ENCODE results near the gene AKAP8L. TPM values are rescaled to one million over a fixed set of nuclear protein-coding genes. Genes with fewer than 3 reads are reported as not detected.

Gene AKAP8L
- total RNA-seq, 1 experiment from 2014 or later, result 123 TPM

- Histone ChIP-seq H3K23ac (ENCODE audit: insufficient read length, low read depth, low read length) (no peak overlapping the region), H4K20me1 (ENCODE audit: control insufficient read depth, insufficient read depth, insufficient read length) (no peaks in the 10 kb centered on the region), H3K79me2 (ENCODE audit: insufficient read depth, low read length) (no peaks in the 10 kb centered on the region), H4K5ac (ENCODE audit: insufficient read length, low read depth, low read length) (no peak overlapping the region), H3K4me1 (ENCODE audit: insufficient read depth, low read length) (no peaks in the 10 kb centered on the region), H3K18ac (ENCODE audit: insufficient read length, low read depth, low read length) (no peak overlapping the region), H4K8ac (replicated peaks; ENCODE audit: insufficient read length, low read depth, low read length) (no peak overlapping the region), H2AK5ac (ENCODE audit: insufficient read length, low read length) (no peak overlapping the region), H3K9ac (ENCODE audit: extremely low read depth, insufficient read length, low read length) (no peak overlapping the region), H3T11ph (ENCODE audit: low read length) (no peak overlapping the region), H3K4ac (ENCODE audit: low read depth, low read length) (no peak overlapping the region), H3K27ac (ENCODE audit: insufficient read length, low read depth, low read length) (no peak overlapping the region), H2BK120ac (ENCODE audit: low read depth, low read length, poor library complexity, severe bottlenecking) (no peak overlapping the region), H3K56ac (ENCODE audit: insufficient read length, low read depth, low read length) (no peak overlapping the region), H2AFZ (ENCODE audit: low read length) (no peak overlapping the region), H4K91ac (ENCODE audit: insufficient read length, low read depth, low read length) (no peak overlapping the region), H2BK12ac (ENCODE audit: insufficient read length, low read depth, low read length) (no peak overlapping the region), H3K23me2 (ENCODE audit: insufficient read length, low read depth, low read length, poor library complexity, severe bottlenecking) (no peaks in the 10 kb centered on the region), H3K79me1 (ENCODE audit: insufficient read depth, low read depth, low read length, poor library complexity, severe bottlenecking) (no peaks in the 10 kb centered on the region), H2BK15ac (ENCODE audit: low read depth, low read length) (no peak overlapping the region), H2BK5ac (ENCODE audit: insufficient read length, low read length) (no peak overlapping the region), H3K9me3 (ENCODE audit: control insufficient read depth, low read depth, low read length) (no peaks in the 10 kb centered on the region), H3K14ac (ENCODE audit: insufficient read depth, low read length) (no peak overlapping the region), H3K27me3 (ENCODE audit: insufficient read depth, low read length) (no peaks in the 10 kb centered on the region), H2BK20ac (ENCODE audit: low read depth, low read length, poor library complexity, severe bottlenecking) (no peak overlapping the region), H3K4me2 (ENCODE audit: insufficient read depth, insufficient read length, low read length) (no peak overlapping the region)
- no peak for TF ChIP-seq CTCF (conservative IDR thresholded peaks at IDR 0.05)
- peaks cover 43 to 64% (median 48%) of the 10 kb centered on the region in 3 experiments; a peak in 6 of 7 replicates for H3K36me3 Mint-ChIP-seq (ENCODE audit: insufficient read depth in 1 of 3, low read depth in 3 of 3)
- peak overlapping the region in 1 of 3 experiments; percentile 55; a peak in 1 of 7 replicates for H3K27ac Mint-ChIP-seq
- H3K9me3 Mint-ChIP-seq, result no peaks in the 10 kb centered on the region; a peak in 1 of 5 replicates
- WGBS (ENCODE audit: extremely low coverage, insufficient read length, low lambda C conversion rate), result no CpG with 5 or more reads among the region's 27 CpGs
- no peak overlapping the region for H3K4me3 Mint-ChIP-seq
- no peaks in the 10 kb centered on the region for H3K27me3 Mint-ChIP-seq (ENCODE audit: low read depth)
- H3K4me1 Mint-ChIP-seq, result no peaks in the 10 kb centered on the region
- DNase-seq, result no peak
Observed at GRCh38 chr19:15354566-15355296, 64.1 kb downstream of the AKAP8L start.
